Ammon's horn (tissue), 1 donor: ENCODE data around the gene DUS1L.

ENCODE experiments used
- DNase-seq: peaks from one replicate; pipeline ENCODE4 v3.0.0-alpha.2; 2016; ENCODE audit warnings: low spot score

Gene DUS1L

DNA sequence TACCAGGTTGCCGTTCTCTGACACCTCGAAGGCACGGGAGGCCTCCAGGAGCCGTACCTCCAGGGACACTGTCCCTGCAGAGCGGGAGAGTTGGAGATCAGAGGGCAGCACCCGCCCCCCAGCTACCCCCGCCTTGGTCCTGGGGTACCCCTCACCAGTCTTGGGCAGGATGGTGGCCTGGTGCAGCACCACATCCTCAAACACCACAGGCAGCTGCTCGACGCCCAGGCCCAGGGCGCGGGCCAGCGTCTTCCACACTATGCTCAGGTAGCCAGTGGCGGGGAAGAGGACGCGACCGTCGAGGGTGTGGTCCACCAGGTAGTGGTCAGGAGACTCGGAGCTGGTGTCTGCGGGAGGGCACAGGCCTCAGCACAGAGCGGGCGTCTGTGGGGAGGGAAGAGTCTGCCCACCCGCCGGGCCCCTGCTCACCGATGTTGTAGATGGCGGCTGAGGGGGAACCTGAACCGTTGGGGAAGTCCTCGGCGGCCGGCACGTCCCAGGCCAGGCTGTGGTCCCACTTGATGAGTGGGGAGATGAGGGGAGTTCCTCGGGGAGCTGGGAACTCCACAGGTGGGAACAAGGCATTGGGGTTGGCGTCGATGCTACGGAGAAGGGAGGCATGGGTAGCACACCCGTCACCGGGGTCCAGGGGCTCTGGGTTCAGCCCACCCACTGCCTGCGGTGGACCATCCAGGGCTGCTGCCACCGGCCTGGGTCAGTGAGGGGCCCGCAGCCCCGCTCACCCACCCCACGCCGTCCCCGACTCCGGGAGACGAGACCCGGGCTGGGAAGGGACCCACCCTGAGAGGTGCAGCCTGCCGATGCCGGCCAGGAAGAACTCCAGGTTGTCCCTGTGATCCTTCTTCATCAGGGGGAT lies 22.6 kb upstream of the DUS1L start:
- DNase-seq: no peak

DNA sequence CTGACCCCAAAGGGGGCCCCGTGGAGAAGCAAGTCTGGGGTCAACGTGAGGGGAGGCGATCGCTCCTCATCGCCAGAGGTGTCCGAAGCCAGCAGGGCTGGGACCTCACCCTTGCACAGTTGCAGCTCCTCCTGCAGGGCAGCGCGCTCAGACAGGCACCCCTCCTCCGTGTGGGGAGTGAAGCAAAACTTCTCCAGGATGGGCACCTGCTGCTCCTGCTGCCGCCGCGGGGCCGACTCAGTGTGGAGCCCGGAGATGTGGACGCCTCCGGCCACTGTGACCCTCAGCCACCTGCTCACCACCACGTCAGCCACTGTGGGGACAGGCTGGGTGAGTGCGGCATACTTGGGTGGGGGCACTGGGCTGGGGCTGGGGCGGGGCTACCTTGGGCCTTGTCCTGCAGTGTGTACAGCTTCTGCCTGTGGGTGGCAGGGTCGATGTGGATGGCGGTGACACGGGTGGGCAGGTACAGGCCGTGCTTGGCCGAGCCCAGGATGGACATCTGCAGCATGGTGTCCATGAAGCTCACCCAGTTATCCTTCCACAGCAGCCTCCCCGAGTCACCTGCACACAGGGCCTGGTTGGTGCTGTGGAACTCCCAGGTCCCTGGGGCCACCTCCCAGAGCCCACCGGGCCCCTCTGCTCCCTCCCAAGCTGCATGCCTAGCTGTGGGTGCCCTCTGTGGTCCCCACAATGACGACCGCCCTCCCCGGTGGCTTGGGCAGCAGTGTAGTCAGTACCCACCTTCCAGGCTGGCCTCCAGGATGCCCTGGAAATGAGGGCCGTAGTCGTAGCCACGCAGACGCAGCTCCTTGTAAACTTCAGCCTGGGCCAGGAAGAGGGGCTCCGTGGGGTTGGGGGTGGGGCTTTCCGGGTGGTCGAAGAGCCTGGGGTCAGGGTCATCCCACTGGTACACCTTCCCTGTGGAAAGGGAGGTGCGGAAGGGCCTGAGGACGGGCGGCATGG lies 21.6 kb upstream of the DUS1L start:
- DNase-seq: no peak

GRCh38 chr17:82085931-82086764 lies 20.5 kb upstream of the DUS1L start:
- no peak for DNase-seq

GRCh38 chr17:82085031-82085861 lies 19.6 kb upstream of the DUS1L start:
- DNase-seq: no peak

GRCh38 chr17:82084373-82085030 lies 18.9 kb upstream of the DUS1L start:
- no peak for DNase-seq

GRCh38 chr17:82083533-82084359 lies 18.1 kb upstream of the DUS1L start:
- no peak for DNase-seq

DNA sequence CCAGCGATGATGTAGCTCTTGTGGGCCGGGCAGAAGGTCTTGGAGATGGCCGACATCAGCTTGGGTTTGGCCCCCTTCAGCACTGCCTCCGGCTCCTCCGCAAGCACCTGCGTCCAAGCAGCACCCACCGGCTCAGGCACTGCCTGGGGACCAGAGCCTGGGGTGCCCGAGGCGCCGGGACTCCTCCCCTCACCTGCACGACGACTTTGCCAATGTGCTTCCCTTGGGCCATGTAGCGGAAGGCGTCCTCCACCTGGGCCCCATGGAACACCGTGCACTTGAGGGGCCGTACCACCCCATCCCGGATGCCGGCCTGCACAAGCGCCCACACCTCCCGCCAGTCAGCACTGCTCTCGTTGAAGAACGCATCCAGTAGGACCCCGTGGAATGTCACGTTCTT lies 17.4 kb upstream of the DUS1L start:
- DNase-seq: no peak

GRCh38 chr17:82082456-82082855 lies 16.9 kb upstream of the DUS1L start:
- no peak for DNase-seq

DNA sequence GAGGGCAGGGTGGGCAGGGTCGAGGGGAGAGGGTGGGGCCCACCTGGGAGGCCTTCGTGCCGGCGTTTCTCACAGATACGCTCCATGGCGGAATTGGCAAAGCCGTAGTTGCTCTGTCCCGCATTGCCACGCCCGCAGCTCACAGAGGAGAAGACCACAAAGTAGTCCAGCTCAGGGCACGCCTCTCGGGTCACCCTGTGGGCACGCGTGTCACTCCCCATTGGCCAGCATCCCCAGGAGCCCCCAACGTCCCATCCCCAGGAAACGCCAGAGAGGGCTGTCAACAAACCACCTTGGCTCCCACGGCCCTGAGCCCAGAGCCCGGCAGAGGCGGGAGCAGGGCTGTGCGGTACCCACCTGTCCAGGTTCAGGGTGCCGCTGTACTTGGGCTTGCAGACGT lies 16.4 kb upstream of the DUS1L start:
- DNase-seq: no peak

GRCh38 chr17:82081546-82081945 lies 15.9 kb upstream of the DUS1L start:
- no peak for DNase-seq

- DNase-seq: no peak
Observed at GRCh38 chr17:82080789-82081464, 15.3 kb upstream of the DUS1L start.

DNA sequence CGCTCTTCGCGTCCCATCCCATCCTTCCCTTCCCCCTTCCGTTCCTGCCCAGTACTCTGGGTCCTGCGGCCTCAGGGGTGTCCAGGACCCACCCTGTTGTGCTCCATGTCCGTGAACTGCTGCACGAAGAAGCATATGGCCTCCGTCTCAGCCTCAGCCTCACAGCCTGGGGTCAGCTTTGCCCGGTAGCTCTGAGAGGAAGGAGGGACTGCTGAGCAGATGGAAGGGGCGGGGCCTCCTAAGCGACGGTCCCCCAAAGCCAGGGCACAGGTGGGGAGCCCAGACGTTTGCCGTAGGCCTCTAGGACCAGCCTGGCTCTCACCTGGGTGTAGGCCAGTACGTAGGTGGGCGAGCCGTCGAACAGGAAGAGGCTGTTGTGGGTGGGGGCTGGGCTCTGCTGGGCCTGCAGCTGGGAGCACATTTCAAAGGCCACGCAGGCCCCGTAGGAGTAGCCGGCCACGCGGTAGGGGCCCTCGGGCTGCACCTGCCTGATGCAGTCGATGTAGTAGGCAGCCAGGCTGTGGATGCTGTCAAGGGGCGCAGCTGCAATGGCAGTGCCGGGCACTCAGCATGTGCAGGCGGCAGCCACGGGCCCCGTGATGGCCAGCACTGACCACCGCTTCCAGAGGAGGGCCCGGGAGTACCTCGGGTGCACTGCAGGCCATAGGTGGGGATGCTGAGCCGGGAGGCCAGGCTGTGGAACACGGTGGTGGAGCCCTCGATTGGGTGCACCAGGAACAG lies 14.6 kb upstream of the DUS1L start:
- DNase-seq: no peak

GRCh38 chr17:82079001-82079677 lies 13.5 kb upstream of the DUS1L start:
- no peak for DNase-seq

- DNase-seq: no peak
Observed at GRCh38 chr17:82078433-82078832, 12.8 kb upstream of the DUS1L start.

- DNase-seq: no peak
Observed at GRCh38 chr17:82077617-82078358, 12.2 kb upstream of the DUS1L start.

DNA sequence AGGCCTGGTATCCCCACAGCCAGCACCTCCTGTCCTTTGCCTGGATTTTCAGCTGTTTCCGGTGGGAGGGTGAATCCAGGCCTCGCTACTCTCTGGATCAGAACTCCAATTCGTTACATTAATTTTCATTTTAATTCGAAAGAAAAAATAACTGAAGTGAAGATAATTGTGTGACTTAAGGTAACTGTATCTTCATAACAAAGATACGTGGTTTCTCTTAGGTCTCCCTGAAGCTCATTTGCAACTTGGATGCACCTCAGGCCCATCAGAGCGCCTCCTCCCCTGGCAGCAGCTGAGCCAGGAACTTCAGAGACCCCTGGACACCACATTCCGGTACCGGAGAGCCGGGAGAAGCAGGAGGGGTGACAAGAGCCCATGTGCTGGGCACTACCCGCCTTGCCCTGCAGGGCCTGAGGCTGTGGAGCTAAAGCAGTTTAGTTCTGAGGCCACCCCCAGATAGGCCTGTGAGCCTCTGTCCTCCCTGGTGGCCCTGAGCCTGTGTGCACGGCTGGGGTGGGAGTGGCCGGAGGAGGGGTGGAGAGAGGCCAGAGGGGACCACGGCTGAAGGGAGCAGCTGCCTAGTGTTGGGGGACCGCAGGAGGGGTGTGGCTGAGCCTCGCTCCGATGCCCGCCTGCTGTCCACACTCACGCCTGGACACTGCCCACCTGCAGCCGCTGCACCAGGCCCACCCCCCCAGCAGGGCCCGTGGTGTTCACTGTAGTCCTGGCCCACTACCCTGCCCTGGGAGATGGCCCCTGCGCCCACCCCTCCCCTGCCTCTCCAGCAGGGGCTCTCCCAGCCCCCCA lies 11.4 kb upstream of the DUS1L start:
- no peak for DNase-seq
